H1 (cell line): ENCODE data around the gene NCAPG2. TPM values are rescaled to one million over a fixed set of nuclear protein-coding genes. Genes with fewer than 3 reads are reported as not detected.

Experiments used
- CTCF ChIA-PET: fragments of 300-600 bp; sonication (Branson Sonifier 250); formaldehyde crosslinking; loops from one replicate; lab custom pipeline; 2021; ENCODE audit not compliant: partially characterized antibody; lab: Charles Lee
- POLR2A ChIA-PET: fragments of 300-600 bp; sonication (Branson Sonifier 250); formaldehyde crosslinking; loops from one replicate; lab custom pipeline; 2021; ENCODE audit warnings: inconsistent platforms; ENCODE audit not compliant: partially characterized antibody; lab: Charles Lee
- DNase-seq, 2 experiments: peaks; one replicate each; pipeline versions ENCODE4 v3.0.0 to v3.0.0-alpha.2; 2010 to 2022; ENCODE audit warnings: low spot score in 2 of 2, low read depth in 1 of 2, mixed read lengths in 1 of 2
- FAIRE-seq: peaks from 2 replicates; lab custom pipeline; 2011; peaks lifted over from hg19 to GRCh38; lab: Jason Lieb, UNC
- H2AFZ ChIP-seq: 2 replicates; pipeline ENCODE4 v1.8.1; 2012; ENCODE audit warnings: low read length, inconsistent platforms
- H2AK5ac ChIP-seq: 2 replicates; pipeline ENCODE4 v1.6.1; 2013; ENCODE audit warnings: low read depth, low read length
- H2BK120ac ChIP-seq: replicated peaks from 2 replicates; pipeline ENCODE3; 2013; ENCODE audit warnings: low read depth, low read length, inconsistent platforms
- H2BK12ac ChIP-seq: 2 replicates; pipeline ENCODE4 v1.6.1; 2013; ENCODE audit warnings: low read depth, low read length
- H2BK15ac ChIP-seq: 2 replicates; pipeline ENCODE4 v1.6.1; 2013; ENCODE audit warnings: low read length
- H2BK20ac ChIP-seq: 2 replicates; pipeline ENCODE4 v1.6.1; 2013; ENCODE audit warnings: low read length
- H2BK5ac ChIP-seq: 2 replicates; pipeline ENCODE4 v1.6.1; 2013; ENCODE audit warnings: low read depth, low read length
- H3K14ac ChIP-seq: 2 replicates; pipeline ENCODE4 v1.6.1; 2013; ENCODE audit warnings: inconsistent platforms; ENCODE audit not compliant: insufficient read length
- H3K18ac ChIP-seq: 2 replicates; pipeline ENCODE4 v1.6.1; 2013; ENCODE audit warnings: low read length; ENCODE audit errors: extremely low read depth
- H3K23ac ChIP-seq: 2 replicates; pipeline ENCODE4 v1.6.1; 2013; ENCODE audit warnings: inconsistent platforms; ENCODE audit not compliant: insufficient read length
- H3K23me2 ChIP-seq: 2 replicates; pipeline ENCODE4 v1.6.1; 2013; ENCODE audit warnings: low read depth, low read length
- H3K27ac ChIP-seq: 2 replicates; pipeline ENCODE4 v1.6.1; 2011; ENCODE audit warnings: low read depth, low read length, inconsistent platforms
- H3K27me3 ChIP-seq, 4 experiments: replicated peaks in 1 of 4; 1 replicate in 1 of 4; 2 replicates in 3 of 4; pipeline versions ENCODE4 v1.6.1 to v1.8.1; 2011 to 2013; ENCODE audit warnings: low read length in 3 of 4, mild to moderate bottlenecking in 3 of 4, inconsistent platforms in 2 of 4, mixed read lengths in 2 of 4, moderate library complexity in 1 of 4; ENCODE audit not compliant: control insufficient read depth in 3 of 4, insufficient read depth in 3 of 4; ENCODE audit errors: extremely low read depth in 1 of 4
- H3K36me3 ChIP-seq, 4 experiments: 2 replicates each; pipeline versions ENCODE4 v1.6.1 to v1.8.1; 2011 to 2013; ENCODE audit warnings: mild to moderate bottlenecking in 4 of 4, low read length in 3 of 4, moderate library complexity in 2 of 4, control low read depth in 1 of 4, inconsistent platforms in 1 of 4; ENCODE audit not compliant: insufficient read depth in 4 of 4, control insufficient read depth in 2 of 4
- H3K4ac ChIP-seq: replicated peaks from 2 replicates; pipeline ENCODE3; 2013; ENCODE audit warnings: low read length, low read depth, mixed read lengths, inconsistent platforms; ENCODE audit not compliant: insufficient read length
- H3K4me1 ChIP-seq, 4 experiments: replicated peaks in 1 of 4; 1 replicate in 1 of 4; 2 replicates in 3 of 4; pipeline versions ENCODE4 v1.6.1 to v1.8.1; 2011 to 2013; ENCODE audit warnings: low read length in 3 of 4, inconsistent platforms in 2 of 4, mixed read lengths in 1 of 4; ENCODE audit not compliant: insufficient read depth in 4 of 4, control insufficient read depth in 3 of 4
- H3K4me2 ChIP-seq, 2 experiments: 2 replicates each; pipeline versions ENCODE4 v1.6.1 to v1.8.1; 2011 to 2013; ENCODE audit warnings: low read depth in 2 of 2, low read length in 2 of 2, control low read depth in 1 of 2, inconsistent platforms in 1 of 2, mild to moderate bottlenecking in 1 of 2; ENCODE audit not compliant: insufficient read depth in 1 of 2
- H3K4me3 ChIP-seq, 4 experiments: fragments of 200-600, 300-600 bp in 1 of 4; sonication (generic), shearing (Covaris generic), sonication (Bioruptor Twin) in 1 of 4; 2 replicates each; pipeline versions ENCODE4 v1.5.1 to v1.8.1; 2011 to 2016; ENCODE audit warnings: low read length in 4 of 4, low read depth in 3 of 4, control low read depth in 2 of 4, inconsistent platforms in 2 of 4, mild to moderate bottlenecking in 2 of 4, mixed read lengths in 1 of 4, moderate library complexity in 1 of 4; ENCODE audit not compliant: insufficient read depth in 2 of 4; ENCODE audit errors: extremely low read depth in 1 of 4
- H3K56ac ChIP-seq: replicated peaks from 2 replicates; pipeline ENCODE3; 2013; ENCODE audit warnings: low read depth, mild to moderate bottlenecking, mixed read lengths, low read length, inconsistent platforms; ENCODE audit not compliant: insufficient read length
- H3K79me1 ChIP-seq: 2 replicates; pipeline ENCODE4 v1.6.1; 2013; ENCODE audit warnings: low read depth, low read length, control low read depth
- H3K79me2 ChIP-seq, 2 experiments: 2 replicates each; pipeline versions ENCODE4 v1.6.1 to v1.8.1; 2012 to 2013; ENCODE audit warnings: low read length in 2 of 2, mild to moderate bottlenecking in 2 of 2, inconsistent platforms in 1 of 2; ENCODE audit not compliant: insufficient read depth in 2 of 2, control insufficient read depth in 1 of 2
- H3K9ac ChIP-seq, 4 experiments: replicated peaks in 1 of 4; 1 replicate in 1 of 4; 2 replicates in 3 of 4; pipeline versions ENCODE4 v1.6.1 to v1.8.1; 2011 to 2013; ENCODE audit warnings: low read depth in 3 of 4, low read length in 3 of 4, control low read depth in 2 of 4, mild to moderate bottlenecking in 2 of 4, moderate library complexity in 2 of 4, inconsistent platforms in 1 of 4; ENCODE audit errors: extremely low read depth in 1 of 4
- H3K9me3 ChIP-seq, 2 experiments: 2 replicates each; pipeline versions ENCODE4 v1.6.1 to v1.8.1; 2012 to 2013; ENCODE audit warnings: mild to moderate bottlenecking in 2 of 2, moderate library complexity in 2 of 2, control low read depth in 1 of 2, inconsistent platforms in 1 of 2, low read depth in 1 of 2, low read length in 1 of 2, mixed read lengths in 1 of 2; ENCODE audit not compliant: insufficient read depth in 2 of 2
- H4K20me1 ChIP-seq, 2 experiments: replicated peaks in 1 of 2; 2 replicates each; pipeline versions ENCODE3 to v1.8.1; 2011 to 2013; ENCODE audit warnings: inconsistent platforms in 2 of 2, low read length in 2 of 2, mild to moderate bottlenecking in 1 of 2; ENCODE audit not compliant: insufficient read depth in 2 of 2, control insufficient read depth in 1 of 2
- H4K5ac ChIP-seq: 2 replicates; pipeline ENCODE4 v1.6.1; 2013; ENCODE audit warnings: low read length, low read depth, mixed read lengths, inconsistent platforms; ENCODE audit not compliant: insufficient read length
- H4K8ac ChIP-seq: 2 replicates; pipeline ENCODE4 v1.8.0; 2013; ENCODE audit warnings: mild to moderate bottlenecking, moderate library complexity, low read length, inconsistent platforms; ENCODE audit not compliant: insufficient read depth; ENCODE audit errors: extremely low read depth
- H4K91ac ChIP-seq: replicated peaks from 2 replicates; pipeline ENCODE3; 2013; ENCODE audit warnings: low read length, mixed read lengths, inconsistent platforms; ENCODE audit not compliant: insufficient read length
- BCL11A ChIP-seq, 2 experiments: IDR thresholded peaks; one replicate each; pipeline ENCODE4 v1.6.1; 2011; ENCODE audit warnings: low read depth in 2 of 2, low read length in 2 of 2, mild to moderate bottlenecking in 2 of 2
- KDM4A ChIP-seq: IDR thresholded peaks from one replicate; pipeline ENCODE4 v1.7.1; 2012; ENCODE audit warnings: low read depth, mild to moderate bottlenecking, moderate library complexity, low read length, inconsistent platforms; ENCODE audit not compliant: severe bottlenecking
- WGBS, 2 experiments: shearing (Covaris generic) in 1 of 2; methylation state at CpG; one replicate each; pipeline versions ENCODE4 v1.1.6 to v1.1.7; 2013 to 2015; ENCODE audit warnings: low lambda C conversion rate in 2 of 2, mixed read lengths in 2 of 2, inconsistent platforms in 1 of 2, low coverage in 1 of 2, missing lambda C conversion rate in 1 of 2; ENCODE audit not compliant: insufficient replicate concordance in 2 of 2, insufficient coverage in 1 of 2, insufficient read length in 1 of 2; ENCODE audit errors: extremely low coverage in 1 of 2, missing lambda C conversion rate in 1 of 2; 5-methylcytosine and 5-hydroxymethylcytosine counted together
- polyA plus RNA-seq, 7 experiments: library from polyadenylated mRNA; depleted of rRNA in 3 of 7; stranded (reverse) in 5 of 7; unstranded in 2 of 7; fragments of >200 nt in 5 of 7; fragments of 200-250 nt in 2 of 7; gene quantifications; 1 replicate in 5 of 7; 2 replicates in 1 of 7; 4 replicates in 1 of 7; pipeline versions ENCODE4 v1.2.1 to v1.2.3, GENCODE V29; 2011 to 2013; ENCODE audit warnings: missing spikeins in 2 of 7, mixed read lengths in 2 of 7
- total RNA-seq: library from RNA; stranded (reverse); fragmentation: NEBNext Ultra II Directional; extraction: Animal tissue kit (Norgen Biotek cat#: 25700); gene quantifications from 2 replicates; pipeline ENCODE4 v1.2.1, GENCODE V29; 2021
- TF ChIP-seq, protein P1 (sequence below), 3 experiments: IDR thresholded peaks; 1 replicate in 2 of 3; 2 replicates in 1 of 3; pipeline versions ENCODE4 v1.5.1 to v1.6.1; 2011; ENCODE audit warnings: low read length in 3 of 3, mild to moderate bottlenecking in 3 of 3, inconsistent platforms in 2 of 3, low read depth in 1 of 3, moderate library complexity in 1 of 3; ENCODE audit not compliant: insufficient read depth in 1 of 3; ENCODE audit errors: control extremely low read depth in 1 of 3

NCAPG2 gene
- total and polyA plus RNA-seq, 2 of the 8 experiments (the other 6 are each of a cell fraction or from before 2014, with no cell fraction given) = 49.9 to 119 TPM

DNA sequence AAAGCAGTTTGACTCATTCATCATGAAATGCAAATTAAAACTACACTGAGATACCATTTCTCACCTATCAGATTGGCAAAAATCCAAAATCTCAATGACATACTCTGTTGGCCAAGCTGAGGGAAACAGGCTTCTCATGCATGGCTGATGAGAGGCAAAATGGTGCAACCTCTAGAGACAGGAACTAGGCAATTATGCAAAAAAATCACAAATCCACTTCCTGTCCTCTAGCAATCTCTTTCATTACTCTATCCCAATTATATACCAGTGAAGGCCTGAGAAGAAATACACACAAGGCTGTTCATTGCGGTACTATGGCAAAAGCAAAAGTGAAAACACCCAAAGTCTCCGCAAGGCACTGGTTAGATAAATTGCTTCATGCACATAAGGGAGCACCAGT lies 91.1 kb downstream of the NCAPG2 start:
- Histone ChIP-seq H3K14ac (no peak overlapping the region), H2BK5ac (no peak overlapping the region), H3K56ac (no peak overlapping the region), H4K91ac (no peak overlapping the region), H2AK5ac (no peak overlapping the region), H3K23me2 (peaks cover 12% of the 10 kb centered on the region; the same call in 1 of the 2 replicates), H2AFZ (no peak overlapping the region), H3K4me2 (no peak overlapping the region), H4K8ac (no peak overlapping the region), H3K27me3 (no peaks in the 10 kb centered on the region), H4K5ac (no peak overlapping the region), H3K18ac (no peak overlapping the region), H4K20me1 (no peaks in the 10 kb centered on the region), H3K9me3 (no peaks in the 10 kb centered on the region), H2BK15ac (no peak overlapping the region), H2BK20ac (no peak overlapping the region), H2BK12ac (no peak overlapping the region), H2BK120ac (no peak overlapping the region), H3K4me1 (peaks cover 5 to 16% (median 11%) of the 10 kb centered on the region in 4 experiments; a peak in 6 of 7 replicates), H3K4ac (no peak overlapping the region), H3K27ac (no peak overlapping the region), H3K9ac (no peak overlapping the region), H3K36me3 (peaks cover 0 to 5% (median 3%) of the 10 kb centered on the region in 4 experiments; a peak in 3 of 8 replicates), H3K79me1 (no peaks in the 10 kb centered on the region), H3K79me2 (peaks cover 0 to 10% of the 10 kb centered on the region in 2 experiments; a peak in 2 of 4 replicates), H3K23ac (no peak overlapping the region), H3K4me3 (no peak overlapping the region)
- ChIA-PET POLR2A (interaction anchor here (2.1 kb wide), 1 partner anchor 11 kb away, joined by 5 read pairs; no protein-coding TSS in a partner anchor), CTCF (interaction anchor here (0.7 kb wide), 1 partner anchor 120 kb away, joined by 3 read pairs; no protein-coding TSS in a partner anchor)
- DNase-seq = no peak
- no peak for TF ChIP-seq KDM4A
- no peak for TF ChIP-seq BCL11A (IDR thresholded peaks at IDR 0.05; ENCODE audit: low read depth in 2 of 2, low read length in 2 of 2)
- TF ChIP-seq, protein P1, sequence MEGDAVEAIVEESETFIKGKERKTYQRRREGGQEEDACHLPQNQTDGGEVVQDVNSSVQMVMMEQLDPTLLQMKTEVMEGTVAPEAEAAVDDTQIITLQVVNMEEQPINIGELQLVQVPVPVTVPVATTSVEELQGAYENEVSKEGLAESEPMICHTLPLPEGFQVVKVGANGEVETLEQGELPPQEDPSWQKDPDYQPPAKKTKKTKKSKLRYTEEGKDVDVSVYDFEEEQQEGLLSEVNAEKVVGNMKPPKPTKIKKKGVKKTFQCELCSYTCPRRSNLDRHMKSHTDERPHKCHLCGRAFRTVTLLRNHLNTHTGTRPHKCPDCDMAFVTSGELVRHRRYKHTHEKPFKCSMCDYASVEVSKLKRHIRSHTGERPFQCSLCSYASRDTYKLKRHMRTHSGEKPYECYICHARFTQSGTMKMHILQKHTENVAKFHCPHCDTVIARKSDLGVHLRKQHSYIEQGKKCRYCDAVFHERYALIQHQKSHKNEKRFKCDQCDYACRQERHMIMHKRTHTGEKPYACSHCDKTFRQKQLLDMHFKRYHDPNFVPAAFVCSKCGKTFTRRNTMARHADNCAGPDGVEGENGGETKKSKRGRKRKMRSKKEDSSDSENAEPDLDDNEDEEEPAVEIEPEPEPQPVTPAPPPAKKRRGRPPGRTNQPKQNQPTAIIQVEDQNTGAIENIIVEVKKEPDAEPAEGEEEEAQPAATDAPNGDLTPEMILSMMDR (IDR thresholded peaks at IDR 0.05; ENCODE audit: control extremely low read depth in 1 of 3, insufficient read depth in 1 of 3, low read depth in 1 of 3, low read length in 3 of 3) = no peak
- 91% methylated on average over 2 of the region's 2 CpGs; no CpG with 5 or more reads in 1 of the 2 experiments for WGBS, 2 experiments
- no peak for FAIRE-seq
